IMR-90 (cell line): ENCODE measurements around the gene SCAF4. TPM values are rescaled to one million over a fixed set of nuclear protein-coding genes. Genes with fewer than 3 reads are reported as not detected.

ENCODE experiments used
- ATAC-seq: fragments of 200-7000 bp; cut with Tn5 transposase; 2 replicates; pipeline ENCODE4 v1.9.1; 2020; ENCODE audit warnings: low read depth, mild to moderate bottlenecking, moderate library complexity
- BruUV-seq: library from RNA; stranded (reverse); fragments of 400-500 nt; replicated peaks from 2 replicates; lab custom pipeline; 2021; lab: Mats Ljungman, UMichigan
- CTCF ChIA-PET: fragments of 300-600 bp; formaldehyde crosslinking; extraction: SDS; loops from one replicate; lab custom pipeline; 2021; ENCODE audit warnings: antibody characterized with exemption; lab: Yijun Ruan, JAX
- POLR2A ChIA-PET: fragments of 300-600 bp; sonication (Branson Sonifier 250); formaldehyde crosslinking; loops from one replicate; lab custom pipeline; 2022; ENCODE audit warnings: antibody characterized with exemption; ENCODE audit not compliant: unreplicated experiment; lab: Charles Lee
- DNase-seq: peaks from one replicate; pipeline ENCODE4 v3.0.0; 2013
- H2AFZ ChIP-seq: replicated peaks from 2 replicates; pipeline ENCODE3; 2013; ENCODE audit warnings: low read length, mild to moderate bottlenecking; ENCODE audit not compliant: poor library complexity
- H2AK5ac ChIP-seq: 2 replicates; pipeline ENCODE4 v1.6.1; 2013; ENCODE audit warnings: low read depth, low read length, inconsistent platforms
- H2AK9ac ChIP-seq: replicated peaks from 2 replicates; pipeline ENCODE3; 2013; ENCODE audit warnings: mild to moderate bottlenecking, low read depth, low read length, moderate library complexity; ENCODE audit not compliant: poor library complexity
- H2BK120ac ChIP-seq: 2 replicates; pipeline ENCODE4 v1.6.1; 2013; ENCODE audit warnings: low read depth, low read length, inconsistent platforms
- H2BK15ac ChIP-seq: 3 replicates; pipeline ENCODE4 v1.6.1; 2013; ENCODE audit warnings: low read depth, low read length, inconsistent platforms
- H2BK20ac ChIP-seq: 2 replicates; pipeline ENCODE4 v1.6.1; 2013; ENCODE audit warnings: low read depth, mild to moderate bottlenecking, inconsistent platforms, low read length, moderate library complexity
- H2BK5ac ChIP-seq: 2 replicates; pipeline ENCODE4 v1.6.1; 2013; ENCODE audit warnings: mild to moderate bottlenecking, low read depth, low read length, inconsistent platforms; ENCODE audit not compliant: poor library complexity, severe bottlenecking
- H3K14ac ChIP-seq: replicated peaks from 2 replicates; pipeline ENCODE4 v1.6.1; 2013; ENCODE audit warnings: low read depth, low read length, inconsistent platforms
- H3K18ac ChIP-seq: 2 replicates; pipeline ENCODE4 v1.6.1; 2013; ENCODE audit warnings: low read depth, low read length, control low read depth
- H3K23ac ChIP-seq: 2 replicates; pipeline ENCODE4 v1.6.1; 2013; ENCODE audit warnings: low read depth, low read length, inconsistent platforms
- H3K27ac ChIP-seq: 2 replicates; pipeline ENCODE4 v1.5.1; 2013; ENCODE audit warnings: mild to moderate bottlenecking, control low read depth, low read length; ENCODE audit not compliant: insufficient read depth
- H3K27me3 ChIP-seq: 2 replicates; pipeline ENCODE4 v1.6.1; 2013; ENCODE audit warnings: low read length; ENCODE audit not compliant: control insufficient read depth, insufficient read depth
- H3K36me3 ChIP-seq: 2 replicates; pipeline ENCODE4 v1.6.1; 2013; ENCODE audit warnings: low read length, mixed read lengths; ENCODE audit not compliant: control insufficient read depth, insufficient read depth
- H3K4ac ChIP-seq: 2 replicates; pipeline ENCODE4 v1.6.1; 2013; ENCODE audit warnings: low read depth, low read length, inconsistent platforms
- H3K4me1 ChIP-seq: 2 replicates; pipeline ENCODE4 v1.6.1; 2013; ENCODE audit warnings: low read length, mixed read lengths; ENCODE audit not compliant: control insufficient read depth, insufficient read depth
- H3K4me2 ChIP-seq: 2 replicates; pipeline ENCODE4 v1.6.1; 2013; ENCODE audit warnings: low read depth, mild to moderate bottlenecking, control low read depth, low read length, moderate library complexity
- H3K4me3 ChIP-seq: 2 replicates; pipeline ENCODE4 v1.5.1; 2013; ENCODE audit warnings: low read depth, mild to moderate bottlenecking, control low read depth, low read length, moderate library complexity; ENCODE audit not compliant: insufficient read depth
- H3K56ac ChIP-seq: 2 replicates; pipeline ENCODE4 v1.6.1; 2013; ENCODE audit warnings: low read length, inconsistent platforms; ENCODE audit not compliant: insufficient read depth; ENCODE audit errors: extremely low read depth
- H3K79me1 ChIP-seq, 2 experiments: 2 replicates each; pipeline ENCODE4 v1.6.1; 2013; ENCODE audit warnings: low read length in 2 of 2, inconsistent platforms in 1 of 2, low read depth in 1 of 2
- H3K9ac ChIP-seq: 2 replicates; pipeline ENCODE4 v1.6.1; 2013; ENCODE audit warnings: low read depth, low read length, control low read depth
- H3K9me1 ChIP-seq: 2 replicates; pipeline ENCODE4 v1.6.1; 2013; ENCODE audit warnings: low read length, inconsistent platforms; ENCODE audit not compliant: insufficient read depth
- H3K9me3 ChIP-seq: 2 replicates; pipeline ENCODE4 v1.6.1; 2013; ENCODE audit warnings: low read length; ENCODE audit not compliant: control insufficient read depth, insufficient read depth
- H4K20me1 ChIP-seq: 2 replicates; pipeline ENCODE4 v1.6.1; 2013; ENCODE audit warnings: low read length, inconsistent platforms; ENCODE audit not compliant: insufficient read depth
- H4K5ac ChIP-seq: 2 replicates; pipeline ENCODE4 v1.6.1; 2013; ENCODE audit warnings: mild to moderate bottlenecking, low read depth, low read length, control low read depth
- H4K8ac ChIP-seq, 2 experiments: 2 replicates each; pipeline ENCODE4 v1.6.1; 2013; ENCODE audit warnings: low read depth in 2 of 2, low read length in 2 of 2, control low read depth in 1 of 2, inconsistent platforms in 1 of 2
- H4K91ac ChIP-seq: 2 replicates; pipeline ENCODE4 v1.6.1; 2013; ENCODE audit warnings: low read depth, low read length, inconsistent platforms; ENCODE audit not compliant: insufficient read depth
- CHD1 ChIP-seq: IDR thresholded peaks from 2 replicates; pipeline ENCODE4 v1.6.1; 2012; ENCODE audit warnings: low read depth, low read length, improper control_type of control experiment
- FOS ChIP-seq: fragments of 150-350 bp; IDR thresholded peaks from 2 replicates; pipeline ENCODE4 v1.6.1; 2016; ENCODE audit warnings: low read depth, low read length
- MAFK ChIP-seq: IDR thresholded peaks from 2 replicates; pipeline ENCODE4 v1.6.1; 2012; ENCODE audit warnings: low read depth, low read length, improper control_type of control experiment
- MAZ ChIP-seq: IDR thresholded peaks from 2 replicates; pipeline ENCODE4 v1.6.1; 2012; ENCODE audit warnings: low read depth, mild to moderate bottlenecking, low read length, improper control_type of control experiment, moderate library complexity, borderline replicate concordance
- RCOR1 ChIP-seq: IDR thresholded peaks from 2 replicates; pipeline ENCODE4 v1.6.1; 2012; ENCODE audit warnings: mild to moderate bottlenecking, low read length, improper control_type of control experiment; ENCODE audit not compliant: insufficient replicate concordance
- RFX5 ChIP-seq: IDR thresholded peaks from 2 replicates; pipeline ENCODE4 v1.8.0; 2012; ENCODE audit warnings: low read depth, mild to moderate bottlenecking, low read length, moderate library complexity
- SMC3 ChIP-seq: fragments of 150-350 bp; IDR thresholded peaks from 2 replicates; pipeline ENCODE4 v1.6.1; 2016; ENCODE audit warnings: low read depth, mild to moderate bottlenecking, antibody characterized with exemption, low read length, moderate library complexity
- WGBS, 2 experiments: methylation state at CpG; one replicate each; pipeline versions ENCODE4 v1.1.5 to v1.1.7; 2013; ENCODE audit warnings: missing lambda C conversion rate in 2 of 2; ENCODE audit not compliant: insufficient read length in 1 of 2; ENCODE audit errors: extremely low coverage in 2 of 2; 5-methylcytosine and 5-hydroxymethylcytosine counted together
- dilution Hi-C: fragments of 300-500 bp; cut with HindIII; formaldehyde crosslinking; loops from one replicate; pipeline ENCODE4 v1.14.3; 2018; ENCODE audit warnings: low sequenced_read_pairs; ENCODE audit not compliant: unreplicated experiment
- in situ Hi-C: fragments of 300-500 bp; cut with MboI; formaldehyde crosslinking; loops from 3 replicates; pipeline ENCODE4 v1.14.3; 2019; ENCODE audit warnings: low sequenced_read_pairs, inconsistent platforms, mixed read lengths
- intact Hi-C: fragments of 100-400 bp; cut with micrococcal nuclease; formaldehyde crosslinking; loops from 2 replicates; pipeline ENCODE4 v1.10.0; 2022
- polyA plus RNA-seq, 3 experiments: library from polyadenylated mRNA; depleted of rRNA; stranded (reverse); fragments of >200 nt; gene quantifications; 2 replicates each; pipeline ENCODE4 v1.2.3, GENCODE V29; 2012; ENCODE audit warnings: low replicate concordance in 1 of 3
- total RNA-seq: library from RNA; depleted of rRNA; stranded (reverse); fragments of >200 nt; gene quantifications from 2 replicates; pipeline ENCODE4 v1.2.3, GENCODE V29; 2012
- TF ChIP-seq, protein P1 (sequence below): conservative IDR thresholded peaks from 2 replicates; pipeline ENCODE4 v1.5.1; 2012; ENCODE audit warnings: mild to moderate bottlenecking, low read depth, low read length, improper control_type of control experiment

The SCAF4 gene
- total and polyA plus RNA-seq, 2 of the 4 experiments (the other 2 are of a cell fraction): 2.7 to 12.1 TPM

DNA sequence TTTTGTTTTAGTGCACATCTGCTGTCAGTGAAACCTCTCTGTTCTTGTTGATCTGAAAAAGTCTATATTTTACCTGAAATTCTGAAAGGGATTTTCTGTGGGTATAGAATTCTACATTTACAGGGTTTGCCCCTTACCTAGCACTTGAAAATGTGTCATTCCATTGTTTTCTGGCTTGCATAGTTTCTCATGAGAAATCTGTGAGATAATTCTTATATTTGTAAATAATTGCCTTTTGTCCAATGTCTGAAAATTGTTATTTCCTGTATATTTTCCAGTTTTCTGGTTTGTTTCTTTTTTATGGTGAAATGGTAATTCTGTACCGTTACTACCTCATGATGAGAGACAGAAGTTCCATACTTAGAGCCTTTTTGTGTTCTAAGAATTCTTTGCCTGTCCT is 11.8 kb upstream of the SCAF4 start:
- H2AK9ac ChIP-seq: no peak overlapping the region
- no peak overlapping the region for H3K9ac ChIP-seq
- DNase-seq: no peak
- TF ChIP-seq RCOR1 (no peak), MAZ (no peak), SMC3 (no peak), CHD1 (no peak), RFX5 (no peak), MAFK (no peak), FOS (no peak)
- TF ChIP-seq, protein P1, sequence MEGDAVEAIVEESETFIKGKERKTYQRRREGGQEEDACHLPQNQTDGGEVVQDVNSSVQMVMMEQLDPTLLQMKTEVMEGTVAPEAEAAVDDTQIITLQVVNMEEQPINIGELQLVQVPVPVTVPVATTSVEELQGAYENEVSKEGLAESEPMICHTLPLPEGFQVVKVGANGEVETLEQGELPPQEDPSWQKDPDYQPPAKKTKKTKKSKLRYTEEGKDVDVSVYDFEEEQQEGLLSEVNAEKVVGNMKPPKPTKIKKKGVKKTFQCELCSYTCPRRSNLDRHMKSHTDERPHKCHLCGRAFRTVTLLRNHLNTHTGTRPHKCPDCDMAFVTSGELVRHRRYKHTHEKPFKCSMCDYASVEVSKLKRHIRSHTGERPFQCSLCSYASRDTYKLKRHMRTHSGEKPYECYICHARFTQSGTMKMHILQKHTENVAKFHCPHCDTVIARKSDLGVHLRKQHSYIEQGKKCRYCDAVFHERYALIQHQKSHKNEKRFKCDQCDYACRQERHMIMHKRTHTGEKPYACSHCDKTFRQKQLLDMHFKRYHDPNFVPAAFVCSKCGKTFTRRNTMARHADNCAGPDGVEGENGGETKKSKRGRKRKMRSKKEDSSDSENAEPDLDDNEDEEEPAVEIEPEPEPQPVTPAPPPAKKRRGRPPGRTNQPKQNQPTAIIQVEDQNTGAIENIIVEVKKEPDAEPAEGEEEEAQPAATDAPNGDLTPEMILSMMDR: no peak
- no peaks in the 10 kb centered on the region for H3K27me3 ChIP-seq
- H2BK20ac ChIP-seq: no peak overlapping the region
- no peaks in the 10 kb centered on the region for H3K4me1 ChIP-seq
- H3K79me1 ChIP-seq: no peaks in the 10 kb centered on the region
- dilution Hi-C loops (no loop called here), in situ Hi-C loops (no loop called here), intact Hi-C loops (no loop called here)
- H3K56ac ChIP-seq: no peak overlapping the region
- BruUV-seq: no TSS peak
- no peaks in the 10 kb centered on the region for H4K20me1 ChIP-seq
- H2BK120ac ChIP-seq: no peak overlapping the region
- no peak overlapping the region for H3K18ac ChIP-seq
- no peaks in the 10 kb centered on the region for H3K9me1 ChIP-seq
- no peak overlapping the region for H3K4me2 ChIP-seq
- H2AK5ac ChIP-seq: no peak overlapping the region
- no peaks in the 10 kb centered on the region for H3K9me3 ChIP-seq
- POLR2A ChIA-PET: no interaction called here
- no peaks in the 10 kb centered on the region for H3K36me3 ChIP-seq
- no peak overlapping the region for H3K23ac ChIP-seq
- no peak overlapping the region for H2BK15ac ChIP-seq
- CTCF ChIA-PET: no interaction called here
- no peak overlapping the region for H4K8ac ChIP-seq
- no peak for ATAC-seq
- no peak overlapping the region for H4K5ac ChIP-seq
- no peak overlapping the region for H3K14ac ChIP-seq
- H2BK5ac ChIP-seq: no peak overlapping the region
- no peak overlapping the region for H4K91ac ChIP-seq
- H3K4ac ChIP-seq: no peak overlapping the region
- no peak overlapping the region for H2AFZ ChIP-seq
- no CpG with 5 or more reads among the region's 1 CpG for WGBS, 2 experiments
- H3K4me3 ChIP-seq: no peak overlapping the region
- no peak overlapping the region for H3K27ac ChIP-seq
